Measurements from ENCODE around the gene SAMMSON.

SAMMSON gene

GRCh38 chr3:69999140-70000027 lies at the start of gene SAMMSON:
Gene SAMMSON (plus strand): TSS chr3:69999733.
- no peak for DNase-seq (ENCODE audit: low read depth)

DNA sequence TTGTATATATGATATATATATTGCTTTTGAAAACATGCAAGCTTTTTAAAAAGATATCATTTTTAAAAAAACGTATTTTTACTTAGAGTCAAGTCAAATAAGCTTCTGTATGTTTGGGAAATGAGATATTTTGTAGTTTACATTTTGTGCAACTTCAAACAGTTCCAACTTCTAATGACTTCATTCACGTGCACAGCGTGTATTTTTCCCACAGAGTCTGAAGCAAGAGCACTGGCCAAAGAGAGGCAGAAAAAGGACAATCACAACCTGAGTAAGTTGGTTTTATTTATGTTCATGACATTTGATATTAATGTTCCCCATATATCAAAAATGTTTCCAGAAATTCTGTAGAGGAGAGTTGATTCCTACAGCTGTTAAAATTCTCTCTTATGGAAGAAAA lies 47.9 kb upstream of the SAMMSON start:
- DNase-seq (ENCODE audit: low read depth), result no peak

- DNase-seq (ENCODE audit: low read depth), result no peak
Measured at GRCh38 chr3:69959581-69959980, 40.0 kb upstream of the SAMMSON start.

GRCh38 chr3:69961706-69962439 lies 37.7 kb upstream of the SAMMSON start:
- no peak for DNase-seq (ENCODE audit: low read depth)

DNA sequence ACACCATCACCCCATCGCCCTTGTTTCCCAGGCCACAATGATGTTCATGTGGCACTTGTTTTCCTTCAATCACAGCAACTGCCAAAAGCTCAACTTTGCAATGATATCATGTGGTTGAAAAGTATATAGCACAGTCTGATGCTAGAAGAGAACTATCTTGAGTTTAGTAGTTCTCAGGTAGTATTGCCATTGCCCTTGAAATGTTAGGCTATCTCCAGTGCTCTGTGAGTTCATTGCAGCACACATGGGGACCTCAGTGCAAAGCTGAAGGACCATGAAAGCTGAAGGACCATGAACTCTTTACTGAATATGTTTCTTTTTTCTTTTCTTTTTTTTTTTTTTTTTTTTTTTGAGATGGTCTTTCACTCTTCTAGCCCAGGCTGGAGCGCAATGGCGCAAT lies 35.9 kb upstream of the SAMMSON start:
- DNase-seq (ENCODE audit: low read depth), result no peak

- no peak for DNase-seq (ENCODE audit: low read depth)
Measured at GRCh38 chr3:69967156-69967555, 32.4 kb upstream of the SAMMSON start.

DNA sequence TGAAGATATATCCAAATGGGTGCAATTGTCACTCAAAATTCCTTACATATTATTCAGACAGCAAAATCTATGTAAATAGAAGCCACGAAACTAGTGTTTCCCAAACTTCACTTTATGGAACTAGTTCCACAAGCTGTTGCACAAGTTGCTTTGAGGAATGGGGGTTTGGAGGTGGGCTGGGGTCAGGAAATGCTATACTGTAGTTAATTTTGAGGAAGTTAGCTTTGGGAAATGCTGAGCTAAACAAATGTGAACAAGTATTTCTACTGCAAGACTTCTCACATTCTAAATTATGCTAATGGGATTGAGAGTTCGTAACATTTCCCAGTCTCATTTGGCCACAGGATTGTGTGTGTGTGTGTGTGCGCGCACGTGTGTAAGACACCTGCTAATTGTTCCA lies 28.7 kb upstream of the SAMMSON start:
- no peak for DNase-seq (ENCODE audit: low read depth)

DNA sequence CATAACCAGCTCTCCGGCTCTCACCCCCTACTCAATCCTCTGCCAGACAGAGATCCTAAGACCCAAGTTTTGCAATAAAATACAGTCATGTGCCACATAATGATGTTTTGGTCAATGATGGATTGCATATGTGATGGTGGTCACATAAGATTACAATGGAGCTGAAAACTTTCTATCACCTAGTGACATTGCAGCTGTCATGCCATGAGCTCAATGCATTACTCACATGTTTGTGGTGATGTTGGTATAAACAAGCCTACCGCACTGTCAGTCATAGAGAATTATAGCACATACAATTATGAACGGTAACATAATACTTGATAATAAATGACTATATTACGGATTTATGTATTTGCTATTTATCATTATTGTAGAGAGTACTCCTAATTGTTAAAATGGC lies 26.9 kb upstream of the SAMMSON start:
- DNase-seq (ENCODE audit: low read depth), result no peak

- DNase-seq (ENCODE audit: low read depth), result no peak
Measured at GRCh38 chr3:69976021-69976420, 23.5 kb upstream of the SAMMSON start.

DNA sequence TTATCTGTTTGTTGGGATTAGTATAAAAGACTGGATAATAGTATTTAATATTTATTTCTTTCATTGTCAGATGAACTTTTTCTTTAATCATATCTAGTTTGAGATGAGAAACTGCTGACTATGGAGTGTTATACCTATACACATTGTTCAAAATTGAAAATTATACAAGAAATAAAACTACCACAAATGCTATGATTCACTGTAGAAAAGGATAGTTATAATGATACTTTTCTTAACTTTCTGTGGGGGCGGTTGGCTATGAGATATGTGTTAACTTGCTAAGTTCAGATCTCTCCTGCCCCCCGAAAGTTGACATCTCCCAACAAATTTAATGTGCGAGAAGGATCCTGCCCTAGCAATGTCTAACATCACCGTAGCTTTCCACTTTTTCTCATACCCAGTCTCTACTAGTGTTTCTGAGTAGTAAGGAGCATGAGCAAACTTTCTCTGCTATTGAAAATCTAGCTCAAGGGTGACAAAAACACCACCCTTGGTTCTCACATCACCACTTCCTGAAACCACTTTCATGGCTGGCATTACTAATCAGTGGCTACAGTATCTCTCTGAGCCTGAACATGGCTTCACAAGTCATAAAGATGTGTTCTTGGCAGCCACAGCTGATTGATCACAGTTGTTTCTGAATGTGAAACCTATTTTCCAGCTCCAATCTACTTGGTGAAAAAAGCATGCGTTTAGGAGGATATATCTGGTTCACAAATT lies 15.8 kb upstream of the SAMMSON start:
- no peak for DNase-seq (ENCODE audit: low read depth)

DNA sequence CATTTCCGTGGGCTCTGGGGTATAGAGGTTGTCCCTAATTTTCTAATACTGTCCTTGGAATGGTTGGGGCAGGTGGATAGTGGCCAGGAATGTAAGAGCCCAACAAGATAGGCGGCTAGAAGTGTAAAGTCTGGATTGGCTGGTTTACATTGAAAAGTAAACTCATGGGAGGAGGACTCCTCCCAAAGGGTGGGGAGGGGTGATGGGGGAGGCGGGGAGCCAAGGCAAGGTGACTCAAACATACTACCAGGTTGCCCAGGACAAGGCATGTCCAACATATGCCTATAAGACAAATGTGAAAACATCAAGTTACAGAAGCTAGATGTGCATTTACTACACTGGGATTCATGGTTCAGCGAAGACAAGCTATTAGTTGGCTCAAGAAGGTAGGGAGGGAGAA lies 14.3 kb upstream of the SAMMSON start:
- no peak for DNase-seq (ENCODE audit: low read depth)

GRCh38 chr3:69986419-69986818 lies 13.1 kb upstream of the SAMMSON start:
- no peak for DNase-seq (ENCODE audit: low read depth)

DNA sequence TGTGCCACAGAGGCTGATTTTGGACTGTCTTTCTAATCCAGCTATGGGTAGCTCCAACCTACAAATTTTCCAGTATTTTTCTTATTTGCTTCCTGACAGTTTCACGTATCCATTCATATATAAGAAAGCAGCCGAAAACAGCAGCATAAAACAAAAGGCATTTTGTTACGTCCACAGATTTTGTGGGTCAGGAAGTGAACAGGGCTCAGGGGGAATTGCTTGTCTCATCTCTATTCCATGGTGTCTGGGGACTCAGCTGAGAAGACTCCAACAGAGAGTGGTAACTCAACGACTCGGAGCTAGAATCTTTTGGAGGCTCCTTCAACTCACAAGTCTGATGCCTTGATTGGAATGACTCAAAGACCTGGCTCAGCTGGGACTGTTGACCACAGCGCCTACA lies 11.7 kb upstream of the SAMMSON start:
- no peak for DNase-seq (ENCODE audit: low read depth)

DNA sequence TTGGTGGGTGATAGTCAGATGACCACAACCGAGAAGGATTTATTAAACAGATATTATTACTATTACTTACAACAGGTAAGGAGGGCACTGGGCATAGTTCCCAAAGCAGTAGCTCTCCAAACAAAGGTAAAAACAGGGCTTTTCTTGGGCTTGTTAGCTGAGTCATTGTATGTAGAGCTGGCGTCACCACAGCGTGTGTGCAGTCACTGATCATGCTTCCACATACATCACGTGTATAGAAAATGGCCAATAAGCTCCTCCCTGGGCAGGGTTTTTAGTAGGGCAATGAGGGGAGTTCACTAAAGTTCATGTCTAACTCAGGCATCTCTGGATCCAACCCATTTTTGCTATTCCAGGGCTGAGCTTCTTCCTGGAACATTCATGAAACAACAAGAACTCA lies 5.8 kb upstream of the SAMMSON start:
- DNase-seq (ENCODE audit: low read depth), result no peak

DNA sequence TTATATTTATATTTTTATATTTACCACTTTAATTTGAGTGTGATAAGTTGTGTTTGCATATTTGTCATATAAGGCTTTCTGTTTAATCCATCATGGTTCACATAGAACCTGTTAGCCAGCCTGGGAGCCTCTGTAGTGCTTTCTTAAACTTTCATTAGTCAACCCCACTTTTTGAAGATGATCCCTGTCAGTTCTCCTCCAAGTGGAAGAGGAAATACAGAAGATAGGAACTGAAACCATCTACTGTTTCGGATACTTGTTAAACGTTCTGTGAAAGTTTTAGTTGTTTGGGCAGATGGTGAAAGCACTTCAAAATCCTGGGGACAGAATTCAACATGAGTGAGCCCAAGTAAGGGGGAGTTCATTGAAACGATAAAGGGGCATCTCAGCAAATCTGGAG lies 4.6 kb upstream of the SAMMSON start:
- no peak for DNase-seq (ENCODE audit: low read depth)

- no peak for DNase-seq (ENCODE audit: low read depth)
Measured at GRCh38 chr3:69997631-69998307, 1.8 kb upstream of the SAMMSON start.

GRCh38 chr3:69998759-69999139 lies 784 bp upstream of the SAMMSON start:
- no peak for DNase-seq (ENCODE audit: low read depth)

GRCh38 chr3:70000028-70000410 lies 486 bp downstream of the SAMMSON start:
- DNase-seq (ENCODE audit: low read depth), result no peak

DNA sequence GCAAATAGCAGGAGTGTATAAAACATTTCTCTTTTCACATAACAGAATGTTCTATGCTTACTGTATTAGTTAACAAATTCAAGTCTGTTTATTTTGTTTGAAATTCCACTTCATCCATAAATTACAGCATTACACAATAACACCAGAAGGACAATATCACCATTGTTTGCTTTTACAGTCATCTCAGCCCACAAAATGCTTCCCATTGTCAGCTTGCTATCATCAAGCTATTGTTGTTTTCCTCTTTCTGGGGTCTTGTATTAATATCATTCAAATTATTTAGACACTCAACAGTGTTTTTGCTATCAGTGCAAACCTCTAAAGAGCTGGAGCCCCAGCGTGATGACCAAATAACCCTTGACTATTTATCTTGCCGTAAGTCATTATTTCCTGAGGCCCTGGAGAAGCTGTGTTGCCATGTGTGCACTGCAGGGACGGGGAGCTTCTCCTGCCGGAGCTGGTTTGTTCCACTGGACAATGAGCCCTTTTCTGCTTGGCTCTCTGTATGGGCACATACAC lies 1.1 kb downstream of the SAMMSON start:
- no peak for DNase-seq (ENCODE audit: low read depth)

DNA sequence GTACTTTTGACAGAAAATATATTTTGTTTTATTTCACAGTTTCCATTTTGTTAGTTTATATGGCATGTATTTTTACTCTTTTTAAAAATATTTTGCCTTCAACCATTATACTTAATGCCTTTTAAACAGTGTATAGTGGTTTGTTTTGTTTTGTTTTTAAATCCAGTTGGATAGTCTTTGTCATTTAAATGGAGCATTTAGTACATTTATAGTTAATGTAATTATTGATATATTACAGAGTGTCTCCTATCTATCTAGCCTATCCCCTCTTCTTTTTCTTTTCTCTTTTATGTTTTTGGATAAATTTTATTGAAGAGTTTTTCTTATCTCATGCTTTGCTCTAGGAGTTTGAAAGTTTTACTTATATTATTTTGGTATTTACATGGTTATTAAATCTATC lies 3.6 kb downstream of the SAMMSON start:
- no peak for DNase-seq (ENCODE audit: low read depth)

GRCh38 chr3:70006089-70006488 lies 6.6 kb downstream of the SAMMSON start:
- DNase-seq (ENCODE audit: low read depth), result no peak

DNA sequence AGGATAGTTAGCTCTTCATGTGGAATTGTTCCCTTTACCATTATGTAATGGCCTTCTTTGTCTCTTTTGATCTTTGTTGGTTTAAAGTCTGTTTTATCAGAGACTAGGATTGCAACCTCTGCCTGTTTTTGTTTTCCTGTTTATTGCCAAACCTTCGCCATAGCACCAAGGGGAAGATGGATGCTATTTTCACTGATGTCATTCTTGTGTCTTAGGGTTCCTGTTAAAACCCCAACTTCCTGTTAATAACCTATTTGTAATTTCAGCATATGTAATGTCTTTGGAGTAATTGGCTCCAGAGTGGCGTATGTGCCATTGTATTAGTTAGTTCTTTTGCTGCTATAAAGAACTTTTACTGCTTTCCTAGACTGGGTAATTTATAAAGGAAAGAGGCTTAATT lies 10.8 kb downstream of the SAMMSON start:
- no peak for DNase-seq (ENCODE audit: low read depth)
